ENCODE results near the gene CHEK2.

DNA sequence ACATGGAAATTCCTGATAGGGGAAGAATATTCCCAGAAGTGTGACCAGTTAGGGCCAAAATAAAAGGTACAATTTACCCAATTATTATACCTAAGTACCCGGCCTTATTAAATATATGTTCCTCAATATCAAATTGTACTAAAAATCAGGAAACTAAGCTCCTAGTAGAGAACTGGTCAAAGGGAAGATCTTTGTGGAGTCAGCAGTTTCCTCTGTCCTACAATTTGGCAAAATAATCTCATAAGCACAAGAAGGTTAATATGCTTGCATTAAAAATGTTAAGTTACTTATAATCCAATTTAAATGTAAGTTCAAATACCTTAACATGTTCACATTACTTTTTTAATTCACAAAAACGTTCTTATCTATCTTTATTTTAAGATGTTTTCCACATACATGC lies 72.2 kb downstream of the CHEK2 start:
- TF ChIP-seq CTCF (conservative IDR thresholded peaks at IDR 0.05; ENCODE audit: low read depth, low read length) (no peak), SMC3 (IDR thresholded peaks at IDR 0.05; ENCODE audit: low read depth, low read length) (no peak)
